Dermis blood vessel endothelial cell (primary cell): Measurements from ENCODE around the gene C9. TPM values are rescaled to one million over a fixed set of nuclear protein-coding genes. Genes with fewer than 3 reads are reported as not detected.
A peak's percentile ranks its signal among the peaks of the same experiment; 100 is the strongest.
"Not testable (repeated sequence)": the region's sequence is repeated elsewhere in the genome, so short reads cannot be mapped to it uniquely, and the experiment has no call there.

ENCODE experiments used
- DNase-seq: peaks from one replicate; pipeline ENCODE4 v3.0.0; 2010
- total RNA-seq: library from RNA; depleted of rRNA; stranded (reverse); fragments of >200 nt; gene quantifications from 2 replicates; pipeline ENCODE4 v1.2.3, GENCODE V29; 2014

C9 gene
- total RNA-seq, result 0.34 TPM in 1 of 2 replicates, not detected in the other

DNA sequence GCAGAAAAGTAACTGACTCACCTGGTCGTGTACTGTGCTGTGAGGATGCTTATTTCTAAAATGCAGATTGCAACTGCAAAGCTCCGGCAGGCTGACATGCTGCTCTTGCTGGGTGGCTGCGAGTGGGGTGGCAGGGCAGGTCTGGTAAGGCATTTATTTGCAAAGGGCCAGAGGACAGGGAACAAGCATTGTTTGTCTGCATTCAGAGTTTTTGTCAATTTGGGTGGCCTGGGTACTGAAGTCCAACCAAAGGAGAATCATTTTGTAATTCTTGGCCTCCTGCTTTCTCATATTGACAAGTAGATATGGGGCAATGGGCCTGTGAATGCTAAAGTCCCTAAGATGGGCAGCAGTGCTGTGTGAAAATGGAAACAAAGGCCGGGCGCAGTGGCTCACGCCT lies at the start of gene C9:
C9 (minus strand) TSS at position 129 of the 400 bp plus-strand sequence; CDS start at position 98, 31 bp downstream.
- DNase-seq, result no peak

DNA sequence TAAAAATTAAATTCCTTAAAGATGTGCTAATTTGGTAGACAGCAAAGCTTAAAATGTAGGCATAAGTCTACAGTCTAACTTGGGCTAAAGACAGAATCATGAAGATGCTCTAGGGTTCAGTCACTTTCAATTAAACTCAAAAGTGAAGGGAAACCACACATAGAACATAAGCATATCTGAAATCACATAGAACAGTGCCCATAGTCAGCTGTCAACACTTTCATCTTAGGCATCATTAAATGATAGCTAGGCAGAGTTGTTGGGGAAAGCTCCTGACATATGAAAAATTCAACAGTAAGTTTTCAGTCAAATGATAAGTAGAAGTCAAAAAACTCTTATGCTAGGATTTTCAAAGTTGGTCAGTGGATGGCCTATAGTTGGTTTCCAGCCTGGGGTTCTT lies 49.5 kb upstream of the C9 start:
- no peak for DNase-seq

DNA sequence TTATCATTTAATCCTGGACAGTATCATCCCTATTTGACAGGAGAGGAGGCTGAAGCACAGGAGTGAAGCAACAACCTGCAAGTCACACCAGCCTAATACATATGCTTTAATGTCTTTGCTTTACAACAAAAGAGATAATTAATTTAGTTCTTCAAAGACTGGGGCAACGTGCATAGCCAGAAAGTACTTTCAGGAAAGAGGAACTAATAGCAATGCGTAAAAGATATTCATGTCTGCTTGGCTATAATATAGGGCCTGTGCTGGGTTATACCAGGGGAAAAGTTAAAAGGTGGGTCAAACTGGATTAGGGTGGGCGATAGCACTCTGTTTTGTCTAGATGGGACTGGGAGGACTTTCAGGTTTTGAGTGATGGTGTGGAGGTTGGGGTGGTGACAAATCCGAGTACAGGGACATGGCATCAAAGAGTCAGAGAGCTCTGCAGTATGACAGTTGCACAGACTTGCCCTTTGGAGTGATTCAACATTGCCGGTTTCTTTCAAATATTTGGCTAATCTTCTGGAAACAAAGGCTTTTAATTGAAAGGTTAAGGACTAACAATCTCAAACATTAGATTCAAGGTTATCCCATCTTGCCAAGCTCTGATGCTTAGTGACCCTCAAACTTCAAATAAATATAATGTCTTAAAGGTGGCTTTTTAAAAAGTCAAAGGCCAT lies 48.6 kb upstream of the C9 start:
- DNase-seq, result no peak

DNA sequence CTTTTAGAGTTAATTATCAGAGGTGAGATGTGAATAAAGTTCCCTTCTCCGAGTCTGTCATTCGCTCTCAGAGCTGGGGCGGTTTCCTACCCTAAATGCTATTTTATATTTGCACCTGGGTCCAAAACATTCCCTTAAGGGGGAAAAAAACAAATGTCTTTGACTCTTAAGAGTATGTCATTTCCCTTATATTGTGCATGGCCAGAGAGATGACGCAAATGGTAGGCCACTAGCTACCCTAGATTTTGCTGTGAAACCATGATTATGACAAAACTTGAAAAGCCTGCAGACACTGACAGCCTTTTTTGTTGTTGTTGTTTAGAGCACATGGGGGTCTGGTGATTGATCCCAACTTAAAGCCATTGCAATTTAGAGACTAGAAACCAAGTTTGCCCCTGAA lies 47.7 kb upstream of the C9 start:
- peak; percentile 35 for DNase-seq

DNA sequence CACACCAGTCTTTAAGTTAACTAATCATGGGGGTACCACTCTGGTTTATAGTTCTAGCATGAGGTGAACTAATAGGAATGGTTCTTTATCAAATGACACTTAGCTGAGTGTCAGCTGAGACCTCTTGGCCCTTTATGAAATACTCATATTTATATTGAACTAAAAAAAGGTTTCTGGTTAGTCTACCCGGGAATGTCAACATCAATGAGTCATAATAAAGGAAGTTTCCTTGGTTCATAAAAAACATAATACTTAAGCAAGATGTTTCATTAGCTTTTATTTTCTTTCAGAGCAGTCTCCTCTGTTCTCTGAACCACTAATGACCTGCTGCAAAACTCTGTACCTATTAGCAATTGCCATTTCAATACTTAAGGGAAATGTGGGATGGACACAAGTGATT lies 46.8 kb upstream of the C9 start:
- peak; percentile 74 for DNase-seq

DNA sequence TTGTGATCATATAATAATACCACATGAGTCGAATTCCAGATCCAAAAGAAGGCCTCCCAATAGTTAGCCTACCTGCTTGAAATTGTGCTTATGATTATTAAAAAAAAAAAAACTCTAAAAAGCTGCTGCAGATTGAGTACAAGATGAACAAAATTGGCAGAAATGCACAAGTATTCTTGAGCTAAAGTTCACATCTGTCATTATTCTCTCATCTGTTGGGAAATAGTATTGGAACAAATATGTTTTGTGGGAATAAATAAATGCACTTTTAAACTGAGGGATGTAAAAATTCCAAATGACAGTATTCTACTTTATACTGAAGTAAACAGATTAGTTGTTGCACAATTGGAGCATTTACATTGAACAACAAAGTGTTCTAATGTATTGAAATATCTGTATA lies 44.7 kb upstream of the C9 start:
- no peak for DNase-seq

DNA sequence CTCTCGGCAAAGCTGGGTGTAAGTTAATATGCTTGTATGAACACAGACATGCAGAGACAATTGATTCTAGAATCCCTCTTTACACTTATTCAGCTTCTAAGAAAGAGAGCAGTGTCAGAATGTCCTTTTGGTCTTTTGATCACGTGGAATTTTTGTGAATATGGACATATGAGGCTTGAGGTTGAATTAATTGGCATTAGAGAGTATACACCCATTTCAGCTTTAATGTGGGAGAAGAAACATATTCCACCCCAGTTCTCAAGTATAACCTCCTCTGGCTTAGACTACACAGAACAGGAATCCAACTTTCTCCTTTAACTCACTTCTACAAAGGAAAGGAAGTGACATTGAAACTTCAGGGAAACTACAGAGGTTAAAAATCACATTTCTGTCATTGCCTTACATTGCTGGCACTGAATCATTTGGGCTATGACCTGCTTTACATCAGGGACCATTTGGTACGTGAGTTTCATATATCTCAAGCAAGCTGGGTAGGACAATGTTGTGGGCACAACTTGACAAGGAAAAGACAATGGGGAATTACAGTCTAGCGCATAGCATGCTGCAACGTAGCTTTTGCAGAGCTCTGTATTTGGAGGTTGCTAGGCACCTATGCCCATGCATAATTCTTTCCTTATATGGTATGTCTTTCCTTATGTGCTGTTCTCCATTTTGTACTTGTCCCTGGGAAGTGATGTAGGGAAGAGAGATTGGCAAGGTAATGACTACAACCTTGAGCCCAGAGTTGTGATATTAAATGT lies 41.0 kb upstream of the C9 start:
- DNase-seq, result no peak

DNA sequence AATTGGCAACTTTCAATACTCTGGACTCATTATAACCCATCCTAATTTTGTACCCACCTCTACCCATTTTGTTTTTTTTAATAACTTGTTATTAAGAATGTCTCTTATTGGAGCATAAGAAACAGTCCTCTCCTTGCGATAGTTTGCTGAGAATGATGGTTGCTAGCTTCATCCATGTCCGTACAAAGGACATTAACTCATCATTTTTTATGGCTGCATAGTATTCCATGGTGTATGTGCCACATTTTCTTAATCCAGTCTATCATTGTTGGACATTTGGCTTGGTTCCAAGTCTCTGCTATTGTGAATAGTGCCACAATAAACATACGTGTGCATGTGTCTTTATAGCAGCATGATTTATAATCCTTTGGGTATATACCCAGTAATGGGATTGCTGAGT lies 39.5 kb upstream of the C9 start:
- not testable (repeated sequence) for DNase-seq

DNA sequence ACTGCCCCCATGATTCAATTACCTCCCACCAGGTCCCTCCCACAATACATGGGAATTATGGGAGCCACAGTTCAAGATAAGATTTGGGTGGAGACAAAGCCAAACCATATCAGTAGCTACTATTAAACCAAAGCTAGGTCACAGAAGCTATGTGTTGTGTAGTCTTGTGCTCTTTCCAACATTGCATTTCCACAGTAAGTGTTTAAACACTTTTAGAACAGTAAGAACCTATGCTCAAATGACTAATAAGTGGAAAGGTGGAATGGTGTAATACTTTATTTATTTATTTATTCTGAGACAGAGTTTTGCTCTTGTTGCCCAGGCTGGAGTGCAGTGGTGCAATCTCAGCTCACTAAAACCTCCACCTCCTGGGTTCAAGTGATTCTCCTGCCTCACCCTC lies 37.8 kb upstream of the C9 start:
- DNase-seq, result not testable (repeated sequence)

DNA sequence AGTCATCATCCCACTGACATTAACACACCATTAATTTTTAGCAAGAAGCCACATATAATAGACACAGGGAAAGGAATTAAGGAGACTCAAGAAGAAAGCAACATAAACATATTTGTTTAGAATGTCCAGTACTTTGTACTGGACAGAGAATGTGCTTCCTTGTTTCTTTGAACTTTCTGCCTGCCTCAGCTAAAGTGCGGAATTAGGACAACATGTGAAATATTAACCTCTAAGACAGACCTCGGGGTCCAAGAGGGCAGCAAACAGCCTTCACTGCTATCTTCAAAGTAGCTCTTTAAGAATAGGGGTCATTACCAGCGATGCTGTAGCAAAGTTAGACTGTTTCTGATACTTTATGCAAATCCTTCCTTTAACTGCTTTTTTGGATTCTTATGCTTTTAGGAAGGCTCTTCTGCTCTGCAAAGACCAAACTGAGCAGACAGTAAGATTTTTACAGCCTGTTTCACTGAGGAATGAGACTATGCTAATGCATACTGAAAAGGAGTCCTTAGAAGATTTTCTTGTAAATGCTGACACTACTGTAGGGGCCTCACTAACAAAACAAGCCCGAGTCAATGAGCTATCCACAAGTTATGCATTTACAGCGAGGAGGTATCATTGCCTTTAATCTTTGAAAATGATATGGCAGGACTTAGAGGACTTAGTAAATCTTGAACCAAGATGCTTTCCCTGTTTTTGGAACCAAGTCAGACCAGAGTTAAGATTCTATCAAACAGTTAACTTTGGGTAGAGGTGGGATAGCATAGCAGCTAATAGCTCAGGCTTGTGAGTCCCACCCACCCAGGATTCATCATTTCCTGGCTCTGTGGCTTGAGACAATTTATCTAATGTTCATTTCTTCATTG lies 36.7 kb upstream of the C9 start:
- DNase-seq, result no peak

DNA sequence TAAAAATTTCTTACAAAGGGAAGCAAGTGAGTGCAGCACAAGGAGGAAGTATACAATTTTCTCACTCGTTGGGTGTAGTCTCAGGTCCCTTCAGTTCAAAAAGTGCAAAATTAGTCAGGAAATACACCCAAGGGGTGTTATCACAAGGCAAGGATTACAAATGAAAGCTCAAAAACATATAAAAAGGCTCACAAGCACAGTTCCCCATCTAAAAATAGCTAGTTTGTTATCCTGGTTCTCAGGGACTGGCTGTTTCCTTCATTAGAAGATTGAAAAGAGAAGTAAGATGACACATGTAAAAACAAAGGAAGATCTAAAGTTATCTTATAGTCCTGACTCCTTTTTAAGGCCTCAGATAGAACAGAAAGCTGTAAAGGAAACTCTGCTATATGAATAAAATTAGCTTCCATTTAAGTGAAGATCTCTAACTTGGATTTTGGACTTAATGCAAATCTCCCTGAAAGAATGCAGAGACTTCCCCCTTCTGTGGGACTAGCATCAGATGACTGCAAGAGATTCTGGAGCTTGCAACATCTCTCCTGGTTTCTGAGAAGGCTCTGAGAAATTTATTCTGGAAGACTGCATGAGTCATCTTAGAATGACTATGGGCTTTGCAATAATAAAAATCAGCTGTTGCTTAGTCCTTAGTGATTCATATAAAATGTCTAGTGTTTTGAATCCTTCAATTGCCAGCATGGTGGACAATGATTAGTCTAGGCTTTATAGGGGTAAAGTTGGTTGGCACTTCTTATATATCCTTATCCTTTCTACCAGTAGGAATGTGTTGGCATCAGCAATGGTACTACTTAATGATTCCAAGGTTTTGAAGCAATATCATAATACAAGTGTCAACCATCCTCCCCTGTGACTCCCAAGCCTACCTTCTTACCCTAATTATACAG lies 35.1 kb upstream of the C9 start:
- DNase-seq, result peak; percentile 79

DNA sequence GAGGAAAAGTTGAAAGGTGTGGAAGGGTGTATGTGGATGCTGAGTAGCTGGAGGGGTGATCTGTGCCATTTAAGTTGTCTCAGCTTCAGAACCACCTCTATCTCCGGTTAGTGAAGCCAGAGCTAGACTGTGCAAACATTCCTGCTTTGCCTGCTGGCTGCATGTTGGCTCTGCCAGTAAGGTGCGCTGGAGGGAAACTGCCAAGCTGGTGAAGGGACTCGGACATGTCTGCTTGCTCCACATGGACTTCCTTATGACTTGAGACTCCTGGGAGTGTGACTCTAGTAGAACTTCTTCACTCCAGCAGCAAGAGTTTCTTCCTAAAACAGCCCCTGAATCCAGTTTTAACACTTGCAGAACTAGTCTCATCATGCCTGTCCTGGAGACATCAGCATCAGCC lies 32.5 kb upstream of the C9 start:
- DNase-seq, result no peak

DNA sequence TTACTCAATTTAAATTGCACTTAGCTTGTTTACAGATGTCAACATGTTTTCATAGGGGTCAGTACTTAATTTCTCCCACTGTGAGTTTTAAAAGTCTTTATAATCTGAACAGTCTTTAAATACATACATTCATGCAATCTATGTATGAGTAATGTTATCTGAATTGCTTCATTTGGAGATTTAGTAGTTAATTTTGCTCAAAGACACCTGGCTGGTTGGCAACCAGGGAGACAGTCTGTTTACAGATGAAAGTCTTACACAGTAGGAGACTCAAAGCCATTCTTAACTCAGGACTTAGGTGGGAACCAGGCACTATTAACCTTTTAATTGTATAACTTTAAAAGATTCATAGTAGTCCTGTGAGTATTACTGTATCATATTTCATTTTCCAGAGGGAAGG lies 31.2 kb upstream of the C9 start:
- no peak for DNase-seq

DNA sequence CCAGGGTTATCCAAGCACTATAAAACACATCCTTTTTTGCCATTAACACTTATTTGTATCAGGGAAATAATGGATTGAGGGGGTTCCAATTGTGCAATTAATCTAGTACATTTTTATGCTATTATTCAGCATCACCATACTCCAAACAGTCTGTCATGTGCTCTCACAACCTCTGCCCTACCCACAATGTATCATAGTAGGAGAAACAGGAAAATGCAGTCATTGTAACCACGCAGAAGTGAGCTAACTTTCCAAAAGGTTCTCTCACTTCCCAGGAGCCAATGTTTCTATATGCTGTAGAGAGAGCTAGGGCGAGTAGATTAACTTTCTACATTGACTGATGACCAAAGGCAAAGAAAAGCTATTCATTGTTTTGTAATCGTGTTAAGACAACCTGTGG lies 30.7 kb upstream of the C9 start:
- peak; percentile 87 for DNase-seq

DNA sequence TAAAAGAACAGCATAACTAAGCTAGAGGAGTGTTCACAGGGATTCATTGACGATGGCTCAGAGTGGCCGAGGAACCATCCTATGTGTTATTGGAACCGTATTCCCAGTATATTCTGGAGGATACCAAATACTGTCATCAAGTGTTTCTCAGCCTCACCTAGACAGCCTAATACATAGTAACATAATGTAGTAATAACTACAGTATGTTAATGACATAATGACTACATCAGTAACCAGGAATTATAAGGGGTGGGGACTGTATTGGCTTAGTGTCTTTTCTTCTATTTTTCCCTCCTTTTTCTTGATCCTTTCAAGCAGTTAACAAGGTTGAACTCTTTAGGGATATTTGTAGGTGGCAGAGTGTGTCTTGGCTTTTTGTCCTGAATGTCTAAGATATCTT lies 26.6 kb upstream of the C9 start:
- DNase-seq, result no peak

DNA sequence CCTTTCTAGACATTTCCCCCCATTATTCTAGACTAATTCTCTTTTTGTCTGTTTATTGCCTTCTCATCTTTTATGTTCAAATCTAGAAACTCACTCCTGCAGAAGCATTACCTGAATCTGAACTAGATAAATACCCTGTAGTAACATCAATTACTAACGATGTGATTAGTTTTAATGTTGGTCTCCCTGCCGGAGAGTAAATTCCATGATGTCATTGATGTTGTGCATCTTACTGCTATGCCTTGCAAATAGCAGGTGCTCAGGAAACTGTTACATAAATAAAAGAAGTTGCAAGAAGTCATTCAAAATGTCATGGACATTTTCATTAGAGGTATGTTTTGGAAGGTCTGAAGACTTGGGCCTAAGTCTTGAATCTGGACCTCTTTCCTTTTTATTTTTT lies 23.0 kb upstream of the C9 start:
- no peak for DNase-seq

DNA sequence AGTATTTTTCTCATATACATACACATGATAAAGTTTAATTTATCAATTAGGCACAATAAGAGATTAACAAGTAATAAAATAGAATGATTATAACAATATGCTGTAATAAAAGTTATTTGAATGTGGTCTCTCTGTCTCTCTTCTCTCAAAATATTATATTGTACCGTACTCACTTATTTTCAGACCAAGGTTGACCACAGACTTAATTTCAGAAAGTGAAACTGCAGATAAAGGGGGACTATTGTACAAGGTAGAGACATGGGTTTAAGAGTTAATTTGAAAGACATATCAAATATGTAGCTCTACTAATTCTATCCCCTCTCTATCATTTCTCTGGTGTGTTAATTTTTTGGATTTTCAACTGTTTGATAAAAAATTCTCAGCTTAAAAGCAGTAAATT lies 20.0 kb upstream of the C9 start:
- DNase-seq, result no peak

DNA sequence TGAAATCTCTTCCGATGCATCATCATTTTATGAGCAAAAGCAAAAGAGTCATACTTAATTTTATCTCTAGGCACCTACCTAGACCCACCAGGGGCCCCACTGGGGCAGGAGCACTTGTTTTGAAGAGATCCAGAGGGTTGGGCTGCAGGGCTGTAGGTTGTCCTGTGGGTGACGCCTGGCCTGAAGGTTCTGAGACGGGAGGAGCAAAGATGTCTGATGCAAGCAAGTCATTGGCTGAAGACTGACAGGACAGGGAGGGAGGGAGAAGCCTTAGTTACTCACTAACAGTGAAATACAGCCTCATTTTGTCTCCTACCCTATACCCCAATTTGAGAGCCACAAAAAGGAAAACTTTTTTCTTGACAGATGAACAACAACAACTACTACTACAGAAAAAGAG lies 17.1 kb upstream of the C9 start:
- DNase-seq, result no peak

DNA sequence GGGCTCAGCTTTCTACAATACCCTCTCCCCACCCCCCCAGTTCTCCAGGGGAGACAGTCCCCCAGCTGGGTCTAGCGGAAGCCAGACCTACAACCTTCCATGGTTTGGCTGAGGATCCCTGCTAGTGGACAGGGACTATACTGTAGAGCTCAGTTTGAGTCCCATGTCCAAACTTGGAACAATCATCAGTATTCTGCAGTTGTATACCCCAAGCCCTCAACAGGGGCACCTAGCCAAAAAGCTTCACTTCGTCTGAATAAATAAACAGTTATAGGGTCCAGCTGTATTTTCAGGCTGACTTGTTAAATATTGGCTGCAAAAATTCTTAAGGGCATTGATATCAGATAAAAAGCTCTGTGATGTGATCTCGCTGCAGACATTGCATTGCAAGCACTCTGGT lies 15.4 kb upstream of the C9 start:
- DNase-seq, result no peak

DNA sequence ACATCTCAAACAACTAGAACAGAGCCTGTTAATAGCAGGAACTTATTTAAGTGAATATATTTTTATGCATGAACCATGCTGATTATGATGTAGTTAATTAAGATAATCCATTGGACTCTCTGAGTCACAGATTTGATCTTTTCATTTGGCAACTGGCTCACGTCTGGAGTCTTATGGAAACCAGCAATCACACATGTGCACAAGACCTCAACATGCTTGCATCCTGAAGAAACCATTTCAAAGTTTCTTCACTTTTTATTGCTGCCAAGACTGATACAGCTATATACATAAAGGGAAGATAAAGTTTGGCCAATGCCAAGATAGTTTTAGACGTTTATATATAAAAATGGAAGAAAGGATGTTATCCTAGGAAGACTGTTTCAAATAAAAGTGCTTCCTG lies 13.3 kb upstream of the C9 start:
- no peak for DNase-seq

DNA sequence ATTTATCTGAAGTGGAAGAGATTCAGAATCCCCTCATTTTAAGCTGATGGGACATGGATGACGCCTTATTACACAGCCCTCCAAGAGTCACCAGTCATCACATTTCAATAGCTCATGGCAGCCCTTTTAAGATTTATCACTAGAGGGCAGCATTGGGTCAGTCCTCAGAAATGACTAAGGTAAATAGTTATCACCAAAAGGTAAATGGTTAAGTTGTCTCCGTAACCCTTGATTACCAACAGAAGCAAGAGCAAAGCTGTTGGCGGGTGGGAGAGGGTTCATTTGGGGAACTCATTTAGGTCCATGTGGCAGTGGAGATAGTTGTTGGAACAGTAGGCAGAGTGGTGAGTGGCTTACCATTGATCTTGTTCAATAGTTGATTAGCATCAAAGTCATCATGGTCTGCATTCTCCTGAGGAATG lies 12.0 kb upstream of the C9 start:
- peak; percentile 79 for DNase-seq

DNA sequence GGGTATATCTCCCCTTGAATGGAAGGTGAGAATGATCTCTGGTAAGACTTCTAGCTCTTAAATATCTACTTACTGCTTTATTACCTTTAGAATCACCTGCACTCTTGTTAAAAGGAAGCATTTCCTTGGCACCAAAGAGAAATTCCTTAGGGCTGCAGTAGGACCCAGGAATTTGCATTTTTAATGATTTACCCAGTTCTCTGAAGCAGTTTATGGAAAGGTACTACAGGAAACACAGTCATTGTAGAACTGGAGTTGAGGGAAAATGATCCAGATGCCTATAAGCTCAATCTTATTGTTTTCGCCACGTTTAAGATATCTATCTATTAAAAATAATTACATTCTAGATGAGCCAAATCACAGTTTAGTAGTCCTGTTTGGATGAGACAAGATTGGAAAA lies 9.5 kb upstream of the C9 start:
- no peak for DNase-seq

DNA sequence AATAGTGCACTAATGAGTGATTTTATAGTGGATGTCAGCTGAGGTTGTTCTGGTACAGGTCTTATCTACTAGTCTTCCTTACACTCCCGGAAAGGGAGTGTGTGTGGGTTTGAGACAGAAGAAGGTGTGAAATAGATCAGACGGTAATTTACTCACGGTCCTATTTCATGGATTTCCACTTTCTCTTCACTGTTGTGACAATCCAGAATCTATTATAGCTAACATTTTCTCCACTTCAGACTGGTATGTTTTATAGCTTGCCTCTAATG lies 7.0 kb upstream of the C9 start:
- DNase-seq, result no peak
